NCI-H748 (cell line): ENCODE results near the gene GARNL3.
A peak's percentile ranks its signal among the peaks of the same experiment; 100 is the strongest.

Experiments used
- DNase-seq: peaks from one replicate; lab custom pipeline; 2025; ENCODE audit not compliant: unreplicated experiment; lab: John Stamatoyannopoulos, UW

GARNL3 gene, protein sequence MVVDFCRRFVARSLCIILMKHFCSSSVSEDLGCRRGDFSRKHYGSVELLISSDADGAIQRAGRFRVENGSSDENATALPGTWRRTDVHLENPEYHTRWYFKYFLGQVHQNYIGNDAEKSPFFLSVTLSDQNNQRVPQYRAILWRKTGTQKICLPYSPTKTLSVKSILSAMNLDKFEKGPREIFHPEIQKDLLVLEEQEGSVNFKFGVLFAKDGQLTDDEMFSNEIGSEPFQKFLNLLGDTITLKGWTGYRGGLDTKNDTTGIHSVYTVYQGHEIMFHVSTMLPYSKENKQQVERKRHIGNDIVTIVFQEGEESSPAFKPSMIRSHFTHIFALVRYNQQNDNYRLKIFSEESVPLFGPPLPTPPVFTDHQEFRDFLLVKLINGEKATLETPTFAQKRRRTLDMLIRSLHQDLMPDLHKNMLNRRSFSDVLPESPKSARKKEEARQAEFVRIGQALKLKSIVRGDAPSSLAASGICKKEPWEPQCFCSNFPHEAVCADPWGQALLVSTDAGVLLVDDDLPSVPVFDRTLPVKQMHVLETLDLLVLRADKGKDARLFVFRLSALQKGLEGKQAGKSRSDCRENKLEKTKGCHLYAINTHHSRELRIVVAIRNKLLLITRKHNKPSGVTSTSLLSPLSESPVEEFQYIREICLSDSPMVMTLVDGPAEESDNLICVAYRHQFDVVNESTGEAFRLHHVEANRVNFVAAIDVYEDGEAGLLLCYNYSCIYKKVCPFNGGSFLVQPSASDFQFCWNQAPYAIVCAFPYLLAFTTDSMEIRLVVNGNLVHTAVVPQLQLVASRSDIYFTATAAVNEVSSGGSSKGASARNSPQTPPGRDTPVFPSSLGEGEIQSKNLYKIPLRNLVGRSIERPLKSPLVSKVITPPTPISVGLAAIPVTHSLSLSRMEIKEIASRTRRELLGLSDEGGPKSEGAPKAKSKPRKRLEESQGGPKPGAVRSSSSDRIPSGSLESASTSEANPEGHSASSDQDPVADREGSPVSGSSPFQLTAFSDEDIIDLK

DNA sequence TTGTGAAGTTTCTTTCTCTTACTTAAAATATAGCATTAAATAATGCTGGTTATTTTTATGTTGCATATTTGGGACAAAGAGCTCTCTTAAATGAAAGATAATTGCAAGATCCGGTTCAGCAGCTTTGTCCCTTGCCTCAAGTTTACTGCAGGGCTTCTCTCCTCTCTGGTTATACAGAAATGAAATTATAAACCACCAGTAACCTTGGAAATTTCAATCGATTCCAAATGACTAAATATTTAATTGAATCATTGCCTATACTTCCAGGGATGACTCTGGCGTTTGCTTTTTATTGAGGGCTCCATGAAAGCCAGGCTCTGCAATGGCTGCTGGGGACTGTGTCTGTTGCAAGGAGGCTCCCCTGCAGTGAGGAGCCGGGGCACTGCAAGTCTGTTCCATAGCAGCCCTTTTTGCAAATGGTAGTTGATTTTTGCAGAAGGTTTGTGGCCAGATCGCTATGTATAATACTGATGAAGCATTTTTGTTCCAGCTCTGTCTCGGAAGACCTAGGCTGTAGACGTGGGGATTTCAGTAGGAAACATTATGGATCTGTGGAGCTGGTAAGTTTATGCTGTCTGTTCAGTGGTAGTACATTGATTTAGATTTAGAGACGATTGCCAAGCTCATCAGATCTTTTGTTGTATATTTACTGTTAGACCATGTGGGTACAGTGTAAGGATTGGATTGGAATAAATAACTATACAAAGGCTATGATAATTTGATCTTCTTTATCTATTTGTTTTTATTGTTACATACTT, at the start of gene GARNL3:
Gene GARNL3 (plus strand): TSS at position 313 of the 758 bp plus-strand sequence. CDS start 104 bp downstream, at position 417.
- DNase-seq, result peak; percentile 13

DNA sequence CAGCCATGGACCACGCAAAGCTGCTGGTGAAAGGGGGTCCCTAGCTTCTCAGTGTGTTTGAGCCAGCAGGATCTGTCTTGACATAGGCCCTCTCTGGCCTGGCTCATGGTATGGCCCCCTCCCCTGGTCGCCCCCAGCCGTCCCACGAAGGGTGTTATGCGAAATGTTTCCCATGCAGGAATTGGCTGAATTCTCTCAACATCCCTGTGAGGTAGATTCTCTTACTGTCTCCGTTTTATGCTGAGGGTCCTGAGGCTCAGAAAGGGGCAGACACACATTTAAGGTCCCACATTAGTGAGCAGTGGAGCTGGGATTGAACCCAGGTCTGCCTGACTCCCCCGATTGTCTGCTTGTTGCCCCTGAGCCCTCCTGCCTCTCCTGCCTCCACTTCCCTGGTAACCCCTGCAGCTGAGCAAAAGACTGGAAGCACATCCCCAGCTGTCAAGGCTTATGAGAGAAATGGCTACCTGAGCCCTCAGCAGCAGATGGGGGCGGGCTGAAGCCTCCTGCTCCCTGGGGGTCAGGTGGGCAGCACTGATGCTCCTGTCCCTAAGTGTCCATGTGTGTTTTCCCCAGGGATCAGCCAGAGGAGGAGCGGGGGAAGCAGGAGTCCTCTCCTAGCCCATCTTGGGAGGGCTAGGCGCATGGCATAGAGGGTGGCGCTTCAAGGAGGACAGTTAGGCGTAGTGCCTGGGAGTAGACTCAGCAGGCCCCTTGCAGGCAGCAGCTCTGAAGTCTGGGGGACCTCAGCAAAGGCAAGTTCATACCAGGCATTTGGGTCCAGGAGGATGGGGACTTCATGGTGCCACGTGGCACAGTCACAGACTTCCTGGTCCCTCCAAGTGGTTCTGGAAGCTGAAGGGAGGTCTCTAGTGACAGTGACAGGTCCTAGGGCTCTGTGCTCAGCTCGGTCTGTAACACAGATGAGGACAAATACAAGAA, 49.0 kb upstream of the GARNL3 start:
- no peak for DNase-seq

DNA sequence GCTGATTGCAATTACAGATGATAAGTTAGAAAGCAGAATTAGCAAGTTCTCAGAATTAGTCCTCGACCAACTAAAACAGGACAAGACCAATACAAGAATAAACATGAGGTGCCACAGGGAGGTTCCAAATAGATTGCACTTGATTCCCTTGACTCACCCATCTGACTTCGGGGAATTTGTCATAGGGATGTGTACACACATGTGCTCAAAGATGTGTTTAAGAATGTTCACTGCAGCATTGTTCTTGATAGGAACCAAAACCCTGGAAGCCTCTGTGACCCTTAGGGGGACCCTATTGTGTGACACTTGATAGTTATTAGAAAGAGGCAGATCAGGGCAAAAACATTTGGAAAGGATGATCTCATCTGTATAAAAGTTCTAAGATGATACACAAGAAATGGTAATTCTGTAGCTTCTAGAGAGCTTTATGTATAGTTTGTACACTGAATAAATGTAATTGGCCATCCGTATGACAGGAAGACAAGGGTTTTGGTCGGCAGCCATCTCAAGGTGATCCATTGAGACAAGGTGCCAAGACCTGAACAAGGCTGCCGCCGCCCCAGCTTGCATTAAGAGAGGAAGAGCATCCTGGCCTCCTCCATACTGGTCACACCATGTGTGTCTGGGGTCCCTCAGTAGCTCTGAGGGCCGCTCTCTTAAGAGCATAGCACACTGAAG, 48.2 kb upstream of the GARNL3 start:
- DNase-seq, result no peak

DNA sequence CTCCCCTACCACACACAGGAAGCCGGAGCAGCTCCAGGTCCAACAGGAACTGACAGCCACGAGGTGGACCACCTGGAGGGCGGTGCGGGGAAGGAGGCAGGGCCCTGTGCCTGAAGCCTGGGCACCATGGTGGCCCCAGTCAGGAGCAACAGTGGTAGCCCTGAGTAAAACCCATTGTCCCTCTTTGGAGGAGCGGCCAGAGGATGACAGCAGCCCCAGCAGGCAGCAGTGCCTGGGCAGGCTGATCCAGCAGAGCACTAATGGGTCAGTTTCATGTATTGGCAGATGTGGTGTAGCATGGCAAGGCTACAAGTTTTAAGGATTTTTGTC, 47.7 kb upstream of the GARNL3 start:
- DNase-seq, result no peak

DNA sequence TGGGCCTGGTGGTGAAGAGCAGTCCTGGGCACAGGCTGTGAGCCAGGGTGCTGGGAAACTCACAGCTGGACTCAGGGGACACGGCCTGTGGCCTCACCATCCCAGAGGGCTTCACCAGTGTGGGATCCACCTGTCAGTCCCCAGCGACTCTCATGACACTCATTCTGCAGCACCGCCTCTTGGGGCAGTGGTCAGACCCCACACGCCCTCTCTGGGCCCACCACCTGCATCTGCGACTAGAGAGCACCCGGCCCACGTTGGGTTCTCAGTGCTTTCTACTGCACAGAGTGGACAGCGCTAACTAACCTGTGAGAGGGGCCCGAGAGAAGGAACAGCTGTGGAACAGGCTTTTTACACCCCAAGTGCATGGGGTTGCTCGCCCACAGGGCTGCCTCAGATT, 45.8 kb upstream of the GARNL3 start:
- DNase-seq, result no peak

DNA sequence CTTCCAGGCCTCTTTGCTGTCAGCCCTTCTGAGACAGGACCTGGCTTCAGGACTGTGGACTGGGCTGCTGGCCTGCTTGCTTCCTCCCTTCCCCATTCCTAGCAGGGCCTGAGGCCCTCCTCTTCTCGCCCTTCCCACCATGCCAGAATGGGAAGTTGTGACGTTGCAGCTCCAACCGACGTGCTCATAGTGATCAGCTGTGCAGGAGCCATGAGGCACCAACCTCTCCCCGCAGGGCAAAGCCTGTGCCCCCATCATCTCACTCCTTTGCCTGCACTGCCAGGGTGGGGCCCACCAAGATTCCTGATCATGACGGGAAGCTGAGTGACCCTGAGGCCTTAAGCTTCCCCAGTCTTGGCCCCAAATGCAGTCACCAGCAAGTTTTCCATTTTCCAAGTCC, 45.1 kb upstream of the GARNL3 start:
- no peak for DNase-seq

DNA sequence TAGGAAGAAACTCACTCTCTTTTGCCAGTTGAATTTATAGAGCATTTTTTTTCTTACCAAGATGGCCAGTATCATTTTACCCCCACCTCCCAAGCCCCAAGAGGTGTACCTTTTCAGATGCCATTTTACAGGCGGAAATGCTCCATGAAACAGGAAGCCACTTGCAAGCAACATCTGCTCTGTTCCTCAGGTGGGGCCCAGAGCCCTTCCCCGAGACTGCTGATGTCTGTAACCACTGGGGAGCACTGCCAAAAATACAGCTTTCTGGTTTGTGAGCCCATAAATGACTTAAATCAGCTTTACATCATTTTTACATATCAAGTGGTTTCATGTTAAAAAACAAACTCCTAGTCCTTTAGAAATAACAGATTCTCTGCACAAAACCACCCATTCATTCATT, 42.9 kb upstream of the GARNL3 start:
- no peak for DNase-seq

DNA sequence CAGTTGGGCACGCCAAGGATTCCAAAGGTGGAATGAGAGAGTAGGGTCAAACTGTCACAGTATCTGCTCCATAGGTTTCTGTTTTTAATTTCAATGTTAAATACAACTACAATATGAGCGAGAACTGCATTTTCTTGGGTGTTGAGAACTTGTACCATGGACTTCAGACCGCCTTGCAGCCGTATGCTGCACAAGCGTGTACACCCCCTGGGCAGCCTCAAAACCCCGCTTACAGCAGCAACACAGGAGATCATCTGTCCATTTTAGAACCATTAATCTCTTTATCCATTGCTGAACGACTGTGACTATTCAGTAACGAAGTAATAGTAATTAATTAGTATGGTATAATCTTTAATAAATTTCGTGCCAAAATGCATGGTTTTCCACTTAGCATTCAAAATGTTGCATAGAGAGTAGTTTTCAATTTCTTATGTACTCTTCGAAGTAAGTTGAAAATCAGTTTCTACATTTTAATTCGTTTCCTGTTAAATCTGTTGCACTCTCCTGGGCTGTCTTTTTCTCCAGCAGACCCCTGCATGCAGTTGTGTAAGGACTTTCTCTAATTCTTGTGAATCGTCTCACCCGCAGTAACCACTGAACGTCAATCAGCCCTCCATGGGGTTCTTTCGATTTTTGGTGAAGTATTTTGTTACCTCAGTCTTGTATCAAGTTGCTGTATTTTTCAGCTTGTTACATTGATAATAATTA, 42.0 kb upstream of the GARNL3 start:
- DNase-seq, result no peak

DNA sequence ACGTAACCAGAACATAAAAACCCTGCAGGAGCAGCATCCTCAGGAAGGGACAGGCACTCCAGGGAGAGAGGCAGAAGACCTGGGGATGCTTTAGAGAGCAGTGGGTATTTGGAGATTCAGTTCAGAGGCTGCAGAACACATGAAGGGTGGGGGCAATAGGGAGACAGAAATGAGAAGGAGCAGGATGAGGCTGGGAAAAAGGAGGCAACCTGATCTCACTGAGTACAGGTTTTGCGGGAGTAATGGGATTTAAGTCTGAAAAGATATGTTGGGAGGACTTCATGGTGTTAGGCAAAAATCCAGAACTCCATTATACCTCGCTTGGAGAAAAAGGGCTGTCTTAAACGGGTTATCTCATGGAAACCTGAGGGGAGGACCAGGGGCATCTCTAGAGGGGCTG, 41.3 kb upstream of the GARNL3 start:
- DNase-seq, result no peak

DNA sequence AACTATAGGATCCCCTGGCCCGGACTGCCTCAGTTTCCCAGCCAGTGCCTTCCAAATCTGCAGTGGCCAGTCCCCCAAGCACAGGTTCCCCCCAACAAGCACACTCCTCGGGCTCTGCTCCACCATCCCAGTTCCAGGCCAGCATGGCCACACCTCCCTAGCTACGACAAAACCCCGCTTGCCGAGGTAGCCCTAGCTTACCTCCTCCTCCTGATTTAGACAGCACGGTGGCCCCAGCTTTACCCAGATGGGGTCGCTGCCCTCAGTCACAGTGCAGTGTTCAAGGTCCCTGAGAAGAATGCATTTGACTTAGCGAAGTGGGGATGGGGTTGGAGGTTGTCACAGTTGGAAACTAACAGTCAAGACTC, 40.8 kb upstream of the GARNL3 start:
- DNase-seq, result no peak

DNA sequence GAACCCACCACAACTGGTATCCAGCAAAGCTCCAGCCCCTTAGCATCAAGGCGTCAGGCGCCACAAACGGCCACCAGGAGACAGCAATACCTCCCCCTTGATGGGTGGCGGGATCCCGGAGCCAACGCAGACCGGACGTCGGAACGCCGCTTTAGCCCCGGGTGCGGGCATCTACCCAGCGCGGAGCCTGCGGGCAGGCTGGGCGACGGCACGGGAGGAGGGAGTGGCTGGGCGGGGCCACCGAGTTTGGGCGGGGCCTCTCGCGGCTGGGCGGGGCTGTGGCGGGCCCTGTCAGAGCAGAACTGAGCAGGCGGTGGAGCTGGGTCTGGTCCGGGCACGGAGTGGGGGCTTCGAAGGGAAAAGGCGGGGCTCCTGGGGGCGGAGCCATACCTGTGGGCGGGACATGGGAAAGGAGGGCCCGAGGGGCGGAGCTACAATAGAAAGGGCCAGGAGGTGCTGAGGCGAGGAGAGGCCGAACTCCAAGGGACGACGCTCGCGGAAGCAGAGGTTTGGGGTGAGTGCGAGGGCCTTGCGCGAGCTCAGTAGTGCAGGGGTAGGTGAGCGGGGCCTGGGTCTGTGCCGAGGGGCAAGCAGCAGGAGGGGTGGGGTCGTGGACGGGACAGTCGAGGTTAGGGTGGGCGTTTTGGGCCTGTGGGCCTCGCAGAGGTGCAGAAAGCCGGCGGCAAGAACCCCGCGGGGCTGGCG, 40.2 kb upstream of the GARNL3 start:
- DNase-seq, result peak; percentile 95

DNA sequence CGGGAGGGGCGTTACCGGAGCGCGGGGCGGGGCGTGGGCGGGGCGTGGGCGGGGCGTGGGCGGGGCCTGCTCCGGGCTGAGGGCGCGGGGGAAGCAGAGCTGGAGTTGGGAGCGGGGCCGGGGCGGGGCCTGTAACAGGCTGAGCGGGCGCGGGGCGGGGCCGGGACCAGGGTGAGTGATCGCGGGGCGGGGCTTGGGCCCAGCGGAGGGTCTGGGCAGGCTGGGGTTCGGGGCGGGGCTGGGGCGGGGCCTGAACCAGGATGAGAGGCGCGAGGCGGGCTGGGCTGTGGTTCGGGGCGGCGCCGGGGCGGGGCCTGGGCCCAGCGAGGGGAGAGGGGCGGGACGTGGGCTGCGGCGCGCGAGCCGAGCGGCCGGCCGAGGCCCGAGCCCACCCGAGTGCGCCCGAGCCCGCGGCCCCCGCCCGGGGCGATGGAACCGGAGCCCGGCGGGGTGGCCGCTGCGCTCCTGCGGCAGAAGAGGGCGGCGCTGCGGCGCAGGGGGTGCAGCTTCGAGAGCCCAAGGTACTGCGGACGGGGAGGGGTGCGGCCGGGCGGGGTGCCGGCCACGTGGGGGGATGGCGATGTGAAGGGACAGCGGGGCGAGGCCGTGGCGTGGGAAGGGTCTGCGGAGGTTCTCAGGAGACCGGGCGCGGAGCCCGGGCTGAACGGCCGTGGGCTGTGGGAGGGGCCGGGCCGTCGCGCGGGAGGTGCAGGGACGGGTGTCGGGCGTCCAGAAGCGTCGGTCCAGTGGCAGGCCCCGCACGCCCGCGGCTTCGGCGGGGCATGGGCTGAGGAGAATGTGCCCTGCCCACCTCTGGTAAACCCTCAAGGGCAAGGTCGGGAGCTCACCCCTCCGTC, 39.5 kb upstream of the GARNL3 start:
- DNase-seq, result peak; percentile 86

DNA sequence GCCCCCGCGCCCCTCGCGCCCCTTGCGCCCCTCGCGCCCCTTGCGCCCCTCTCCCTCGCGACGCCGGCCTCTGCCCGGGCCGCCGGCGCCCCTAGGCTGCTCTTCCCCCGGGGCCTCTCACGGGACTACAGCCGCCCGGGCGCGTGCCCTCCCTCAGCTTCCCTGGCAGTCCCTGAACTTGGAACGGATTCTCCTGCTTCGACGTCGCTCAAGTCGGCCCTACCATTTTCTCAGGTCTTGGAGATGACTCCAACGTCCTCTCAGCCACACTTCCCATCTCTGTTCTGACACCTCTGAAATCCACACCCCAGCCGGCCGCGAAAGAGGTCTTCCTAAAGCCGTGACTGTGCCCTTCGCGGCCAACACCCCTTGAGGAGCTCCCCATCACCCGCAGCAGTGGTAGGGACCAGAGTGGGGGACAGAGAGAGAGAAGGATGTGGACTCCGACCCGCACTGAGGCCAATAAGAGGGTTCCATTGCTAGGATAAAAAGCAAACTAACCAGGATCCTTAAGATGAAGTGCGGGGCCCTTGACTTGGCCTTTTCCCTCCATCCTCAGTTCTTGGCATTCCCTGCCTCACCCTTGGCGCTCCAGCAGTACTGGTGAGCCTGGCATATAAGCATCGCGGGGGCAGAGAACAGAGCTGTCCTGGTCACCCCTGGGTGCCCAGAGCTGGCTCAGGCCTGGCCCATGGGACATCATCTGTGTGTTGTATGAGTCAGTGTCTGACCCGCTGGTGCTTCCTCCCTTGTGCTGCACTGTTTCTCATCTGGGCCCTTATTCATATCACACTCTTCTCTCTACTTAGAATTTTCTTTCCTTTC, 38.6 kb upstream of the GARNL3 start:
- DNase-seq, result peak; percentile 48

DNA sequence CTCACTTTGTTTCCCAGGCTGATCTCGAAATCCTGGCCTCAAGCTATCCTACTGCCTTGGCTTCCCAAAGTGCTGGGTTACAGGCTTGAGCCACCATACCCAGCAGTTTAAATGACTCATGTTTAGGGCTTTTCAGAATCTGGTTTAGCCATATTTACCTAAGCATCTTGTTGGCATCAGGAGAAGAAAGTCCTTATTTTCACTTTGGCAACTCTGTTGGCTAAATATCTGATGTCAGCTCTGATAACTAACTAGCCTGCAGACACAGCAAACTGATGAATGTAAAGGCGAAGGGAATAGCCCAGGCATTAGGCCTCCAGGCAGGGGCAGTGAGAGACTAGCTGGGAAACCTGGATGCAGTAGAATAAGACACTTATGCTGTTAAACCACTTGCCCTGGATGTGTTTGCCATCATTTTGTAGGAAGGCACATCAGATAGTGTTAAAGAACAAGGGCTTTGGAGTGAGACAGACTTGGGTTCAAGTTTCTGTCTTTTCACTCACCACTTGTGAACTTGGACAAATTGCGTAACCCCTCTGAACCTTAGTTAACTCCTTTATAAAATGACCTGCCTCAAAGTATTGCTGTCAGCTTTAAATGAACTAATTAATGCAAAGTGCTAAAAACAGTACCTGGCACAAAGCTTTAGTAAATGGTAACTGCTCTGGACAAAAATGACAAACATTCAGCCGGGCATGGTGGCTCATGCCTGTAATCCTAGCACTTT, 34.7 kb upstream of the GARNL3 start:
- DNase-seq, result no peak

DNA sequence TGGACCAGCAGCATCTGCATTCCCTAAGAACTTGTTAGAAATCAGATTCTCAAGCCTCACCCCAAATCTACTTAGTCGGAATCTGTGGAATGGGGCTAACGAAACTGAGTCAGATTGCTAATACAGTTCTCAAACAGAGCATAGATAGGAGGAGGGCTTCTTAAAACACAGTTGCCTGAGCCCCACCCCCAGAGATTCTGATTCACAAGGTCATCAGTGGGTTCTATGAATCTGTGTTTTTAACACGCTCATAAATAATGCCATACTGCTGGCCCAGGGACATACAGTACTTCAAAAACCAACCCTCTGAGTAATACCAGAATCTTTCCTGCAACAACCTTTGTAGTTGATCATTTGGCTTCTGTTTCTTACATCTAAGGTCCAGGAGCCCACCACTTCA, 32.9 kb upstream of the GARNL3 start:
- DNase-seq, result no peak
